Measurements from ENCODE around the gene WNT9A. TPM values are rescaled to one million over a fixed set of nuclear protein-coding genes. Genes with fewer than 3 reads are reported as not detected.

WNT9A gene
- total RNA-seq, 1 donor from 2014 or later = 10.3 TPM

DNA sequence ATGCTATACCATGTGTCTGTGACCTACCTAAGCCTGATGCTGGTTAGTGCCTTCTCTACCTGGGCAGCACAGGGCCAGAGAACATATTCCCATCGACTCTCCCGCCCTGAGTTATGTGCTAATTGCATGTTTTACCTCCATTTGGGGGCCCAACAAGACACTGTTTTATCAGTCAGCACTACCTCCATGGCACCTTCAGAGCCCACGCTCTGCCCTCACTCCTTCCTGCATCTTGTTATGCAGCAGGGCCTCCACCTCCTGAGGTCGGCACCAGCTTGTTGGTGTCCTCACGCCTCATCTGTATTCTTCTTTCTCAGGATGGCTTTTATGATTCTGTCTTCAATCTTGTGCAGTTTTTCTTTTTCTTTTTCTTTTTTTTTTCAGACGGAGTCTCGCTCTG lies 11.9 kb downstream of the WNT9A start:
- Histone ChIP-seq H3K4me3 (ENCODE audit: low read depth, low read length) (no peak overlapping the region), H3K36me3 (ENCODE audit: control insufficient read depth, insufficient read depth, low read length) (no peaks in the 10 kb centered on the region)

DNA sequence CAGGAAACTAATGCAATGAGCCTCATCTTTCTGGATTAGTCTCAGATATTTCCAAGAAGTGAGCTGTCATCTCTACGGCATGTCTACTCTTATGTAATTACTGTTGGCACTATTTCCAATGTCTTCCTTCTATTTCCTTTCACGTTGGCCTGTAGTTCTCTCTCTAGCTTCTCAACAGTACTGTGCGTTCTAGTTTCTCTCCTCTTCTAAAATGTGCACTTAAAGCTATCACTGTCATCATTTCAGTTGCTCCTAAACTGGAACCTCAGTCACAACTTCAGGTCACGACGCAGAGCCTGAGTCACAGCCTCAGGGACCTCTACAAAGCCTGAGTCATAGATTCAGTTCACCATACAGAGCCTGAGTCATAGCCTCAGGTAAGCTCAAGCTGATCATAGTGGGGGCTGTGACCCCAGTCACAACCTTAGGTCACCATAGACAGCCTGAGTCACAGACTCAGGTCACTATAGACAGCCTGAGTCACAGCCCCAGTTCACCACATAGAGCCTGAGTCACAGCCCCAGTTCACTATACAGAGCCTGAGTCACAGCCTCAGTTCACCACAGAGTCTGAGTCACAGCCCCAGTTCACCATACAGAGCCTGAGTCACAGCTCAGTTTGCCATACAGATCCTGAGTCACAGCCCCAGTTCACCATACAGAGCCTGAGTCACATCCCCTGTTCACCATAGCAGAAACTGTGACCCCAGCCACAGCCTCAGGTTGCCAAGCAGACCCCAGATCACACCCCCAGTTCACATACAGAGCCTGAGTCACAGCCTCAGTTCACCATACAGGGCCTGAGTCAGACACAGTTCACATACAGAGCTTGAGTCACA lies 13.0 kb downstream of the WNT9A start:
- Histone ChIP-seq H3K36me3 (ENCODE audit: control insufficient read depth, insufficient read depth, low read length) (no peaks in the 10 kb centered on the region), H3K27me3 (ENCODE audit: control insufficient read depth, insufficient read depth, low read length) (no peaks in the 10 kb centered on the region), H3K4me3 (ENCODE audit: low read depth, low read length) (no peak overlapping the region)
- peak; percentile 25 for DNase-seq (ENCODE audit: low read depth)
- TF ChIP-seq, protein P1, sequence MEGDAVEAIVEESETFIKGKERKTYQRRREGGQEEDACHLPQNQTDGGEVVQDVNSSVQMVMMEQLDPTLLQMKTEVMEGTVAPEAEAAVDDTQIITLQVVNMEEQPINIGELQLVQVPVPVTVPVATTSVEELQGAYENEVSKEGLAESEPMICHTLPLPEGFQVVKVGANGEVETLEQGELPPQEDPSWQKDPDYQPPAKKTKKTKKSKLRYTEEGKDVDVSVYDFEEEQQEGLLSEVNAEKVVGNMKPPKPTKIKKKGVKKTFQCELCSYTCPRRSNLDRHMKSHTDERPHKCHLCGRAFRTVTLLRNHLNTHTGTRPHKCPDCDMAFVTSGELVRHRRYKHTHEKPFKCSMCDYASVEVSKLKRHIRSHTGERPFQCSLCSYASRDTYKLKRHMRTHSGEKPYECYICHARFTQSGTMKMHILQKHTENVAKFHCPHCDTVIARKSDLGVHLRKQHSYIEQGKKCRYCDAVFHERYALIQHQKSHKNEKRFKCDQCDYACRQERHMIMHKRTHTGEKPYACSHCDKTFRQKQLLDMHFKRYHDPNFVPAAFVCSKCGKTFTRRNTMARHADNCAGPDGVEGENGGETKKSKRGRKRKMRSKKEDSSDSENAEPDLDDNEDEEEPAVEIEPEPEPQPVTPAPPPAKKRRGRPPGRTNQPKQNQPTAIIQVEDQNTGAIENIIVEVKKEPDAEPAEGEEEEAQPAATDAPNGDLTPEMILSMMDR (IDR thresholded peaks at IDR 0.05; ENCODE audit: insufficient read depth, low read length, poor library complexity, severe bottlenecking) = no peak

More for the DNA sequence above, 11.9 kb downstream of the WNT9A start:
- TF ChIP-seq, protein P1 (IDR thresholded peaks at IDR 0.05; ENCODE audit: insufficient read depth, low read length, poor library complexity, severe bottlenecking) = no peak
- H3K27me3 ChIP-seq (ENCODE audit: control insufficient read depth, insufficient read depth, low read length) = no peaks in the 10 kb centered on the region
- DNase-seq (ENCODE audit: low read depth) = no peak

GRCh38 chr1:227929751-227930472 lies 17.8 kb downstream of the WNT9A start:
- H3K36me3 ChIP-seq (ENCODE audit: control insufficient read depth, insufficient read depth, low read length) = no peaks in the 10 kb centered on the region
- H3K4me3 ChIP-seq (ENCODE audit: low read depth, low read length) = no peak overlapping the region
- no peak for DNase-seq (ENCODE audit: low read depth)
- no peaks in the 10 kb centered on the region for H3K27me3 ChIP-seq (ENCODE audit: control insufficient read depth, insufficient read depth, low read length)
- TF ChIP-seq, protein P1 (IDR thresholded peaks at IDR 0.05; ENCODE audit: insufficient read depth, low read length, poor library complexity, severe bottlenecking) = no peak

- TF ChIP-seq, protein P1 (IDR thresholded peaks at IDR 0.05; ENCODE audit: insufficient read depth, low read length, poor library complexity, severe bottlenecking) = no peak
- Histone ChIP-seq H3K27me3 (ENCODE audit: control insufficient read depth, insufficient read depth, low read length) (no peaks in the 10 kb centered on the region), H3K36me3 (ENCODE audit: control insufficient read depth, insufficient read depth, low read length) (no peaks in the 10 kb centered on the region), H3K4me3 (ENCODE audit: low read depth, low read length) (no peak overlapping the region)
- DNase-seq (ENCODE audit: low read depth) = no peak
Observed at GRCh38 chr1:227928811-227929375, 18.8 kb downstream of the WNT9A start.

DNA sequence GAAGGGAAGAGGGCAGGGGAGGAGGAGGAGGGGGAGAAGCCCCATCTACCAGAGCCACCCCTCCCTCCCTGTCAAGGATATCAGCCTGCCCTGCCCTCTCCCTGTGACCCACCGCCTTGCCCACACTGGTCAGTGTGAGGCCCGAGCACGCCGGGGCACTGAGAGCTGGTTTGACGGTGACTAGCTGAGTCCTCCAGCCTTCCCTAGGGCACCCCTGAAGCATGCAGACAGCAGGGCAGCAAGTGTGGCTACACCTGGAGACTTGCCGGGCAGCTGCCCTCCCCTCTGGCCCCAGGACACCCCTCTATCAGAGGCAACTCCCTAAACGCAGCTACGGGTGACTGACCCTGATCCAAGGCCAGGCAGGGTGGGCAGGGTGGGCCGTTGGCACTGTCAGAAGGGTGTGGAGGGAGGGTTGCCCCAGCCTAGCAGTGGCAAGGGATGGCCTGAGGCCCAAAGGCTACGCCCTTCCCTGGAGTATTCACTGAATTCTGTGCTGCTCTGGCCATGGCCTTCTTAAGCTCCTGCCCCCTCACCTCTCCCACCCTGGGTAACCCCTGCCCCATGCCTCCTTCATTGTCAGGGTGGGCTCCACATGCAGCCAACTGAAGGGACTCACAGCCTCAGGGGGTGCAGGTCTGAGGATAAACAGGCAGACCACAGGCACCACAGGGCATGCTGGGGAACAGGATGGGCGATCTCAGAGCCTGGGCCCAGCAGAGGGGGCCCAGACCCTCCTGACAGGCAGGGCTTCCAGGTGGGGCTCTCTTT lies 19.6 kb downstream of the WNT9A start:
- Histone ChIP-seq H3K27me3 (ENCODE audit: control insufficient read depth, insufficient read depth, low read length) (no peaks in the 10 kb centered on the region), H3K4me3 (ENCODE audit: low read depth, low read length) (no peak overlapping the region), H3K36me3 (ENCODE audit: control insufficient read depth, insufficient read depth, low read length) (no peaks in the 10 kb centered on the region)
- no peak for DNase-seq (ENCODE audit: low read depth)
- TF ChIP-seq, protein P1 (IDR thresholded peaks at IDR 0.05; ENCODE audit: insufficient read depth, low read length, poor library complexity, severe bottlenecking) = no peak

All from kidney epithelial cell (primary cell).